ENCODE data around the gene MEMO1.
"Not testable (repeated sequence)": the region's sequence is repeated elsewhere in the genome, so short reads cannot be mapped to it uniquely, and the experiment has no call there.

Gene MEMO1

DNA sequence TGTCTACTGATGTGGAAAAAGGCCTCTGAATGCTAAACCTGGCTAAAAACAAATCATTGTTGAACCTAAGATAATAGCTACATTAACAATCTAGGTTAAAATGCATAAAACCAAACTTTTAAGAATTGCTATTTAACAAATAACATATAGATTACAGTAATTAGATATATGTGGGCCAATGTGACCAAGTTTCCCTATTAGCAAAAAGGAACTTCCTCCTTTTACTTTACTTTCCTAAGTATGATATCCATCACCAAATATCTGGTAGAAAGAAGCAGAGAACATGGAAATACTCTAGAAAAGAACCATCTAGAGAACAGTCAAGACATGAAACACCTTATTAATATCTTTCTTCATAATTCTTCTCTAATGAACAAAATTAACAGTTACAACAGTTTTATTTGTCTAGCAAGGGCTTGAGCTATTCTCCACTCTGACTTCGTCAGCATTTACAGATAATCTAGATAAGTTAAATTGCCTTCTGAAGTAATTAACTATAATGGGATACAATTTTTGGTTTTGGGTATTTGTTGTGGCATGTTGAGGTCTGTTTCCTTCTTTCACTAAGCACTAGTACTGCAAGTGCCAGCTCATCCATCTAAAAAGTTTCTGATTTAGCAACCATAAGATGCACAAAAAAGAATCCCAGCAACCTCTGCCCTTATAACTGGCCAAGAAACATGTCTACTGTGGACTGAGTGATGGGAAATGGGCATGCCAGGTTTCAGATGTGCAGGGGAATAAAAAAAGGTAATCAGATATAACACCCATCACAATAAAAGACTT is 53.3 kb downstream of the MEMO1 start:
- DNase-seq (ENCODE audit: low read depth) = no peak

DNA sequence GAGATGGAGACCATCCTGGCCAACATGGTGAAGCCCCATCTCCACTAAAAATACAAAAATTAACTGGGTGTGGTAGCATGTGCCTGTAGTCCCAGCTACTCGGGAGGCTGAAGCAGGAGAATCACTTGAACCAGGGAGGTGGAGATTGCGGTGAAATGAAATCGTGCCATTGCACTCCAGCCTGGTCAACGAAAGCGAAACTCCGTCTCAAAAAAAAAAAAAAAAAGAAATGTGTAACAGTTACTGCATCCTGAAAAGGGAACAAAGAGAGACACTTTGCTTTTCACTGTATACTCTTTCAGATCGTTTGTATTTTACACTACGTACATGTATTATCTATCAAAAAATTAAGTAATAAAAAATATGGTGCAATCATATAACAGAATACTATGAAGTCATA is 53.9 kb downstream of the MEMO1 start:
- not testable (repeated sequence) for DNase-seq (ENCODE audit: low read depth)

DNA sequence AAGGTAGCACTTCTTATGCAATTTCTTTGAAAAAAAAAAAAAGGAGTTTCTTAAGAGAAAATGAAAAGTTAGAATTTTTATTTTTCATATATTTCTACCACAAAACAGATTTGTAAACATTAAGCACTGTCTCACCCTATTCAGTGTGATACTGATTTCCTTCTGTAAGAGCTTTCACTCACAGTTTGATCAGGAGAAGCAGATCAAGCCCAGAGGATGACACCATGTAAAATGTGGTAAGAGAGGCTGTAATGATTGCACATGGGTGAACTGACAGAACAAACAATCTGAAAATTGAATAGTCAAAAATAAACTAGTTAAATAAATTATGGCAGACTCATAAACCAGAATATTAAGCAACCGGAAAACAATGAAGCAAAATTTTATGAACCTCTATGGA is 54.5 kb downstream of the MEMO1 start:
- DNase-seq (ENCODE audit: low read depth) = no peak

DNA sequence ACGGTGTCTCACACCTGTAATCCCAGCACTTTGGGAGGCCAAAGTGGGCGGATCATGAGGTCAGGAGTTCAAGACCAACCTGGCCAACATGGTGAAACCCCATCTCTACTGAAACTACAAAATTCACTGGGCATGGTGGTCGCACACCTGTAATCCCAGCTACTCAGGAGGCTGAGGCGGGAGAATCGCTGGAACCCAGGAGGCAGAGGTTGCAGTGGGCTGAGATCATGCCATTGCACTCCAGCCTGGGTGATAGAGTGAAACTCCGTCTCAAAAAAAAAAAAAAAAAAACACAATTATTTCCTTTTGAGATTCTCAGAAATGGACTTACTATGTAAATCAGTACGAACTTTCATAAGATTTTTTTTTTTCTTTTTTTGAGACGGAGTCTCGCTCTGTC is 57.7 kb downstream of the MEMO1 start:
- not testable (repeated sequence) for DNase-seq (ENCODE audit: low read depth)

DNA sequence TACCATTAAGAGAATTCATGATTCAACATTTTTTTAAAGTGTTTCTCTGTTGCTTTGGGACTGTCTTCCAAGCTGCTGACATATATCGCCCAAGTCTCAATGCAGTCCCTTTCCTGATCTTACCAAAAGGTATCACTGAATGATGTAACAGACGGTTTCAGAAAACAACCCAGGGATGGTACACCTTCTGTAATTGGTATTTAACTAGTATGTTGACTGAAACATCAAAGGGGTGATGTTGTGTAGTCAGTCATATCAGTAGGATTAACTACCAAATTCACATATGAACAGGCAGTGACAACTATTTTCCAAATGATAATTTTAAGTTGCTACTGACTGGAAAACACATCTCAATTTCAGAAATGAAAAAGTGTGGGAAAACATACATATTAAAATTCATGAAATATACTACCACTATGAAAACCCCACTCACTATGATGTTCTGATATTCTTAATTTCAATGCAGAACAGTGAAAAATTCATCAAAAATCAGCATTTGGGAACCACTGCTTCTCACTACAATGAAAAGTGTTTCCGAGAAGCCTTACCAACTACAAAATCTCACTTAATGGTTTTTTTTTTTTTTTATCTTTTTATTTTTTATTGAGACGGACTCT is 59.8 kb downstream of the MEMO1 start:
- DNase-seq (ENCODE audit: low read depth) = no peak

DNA sequence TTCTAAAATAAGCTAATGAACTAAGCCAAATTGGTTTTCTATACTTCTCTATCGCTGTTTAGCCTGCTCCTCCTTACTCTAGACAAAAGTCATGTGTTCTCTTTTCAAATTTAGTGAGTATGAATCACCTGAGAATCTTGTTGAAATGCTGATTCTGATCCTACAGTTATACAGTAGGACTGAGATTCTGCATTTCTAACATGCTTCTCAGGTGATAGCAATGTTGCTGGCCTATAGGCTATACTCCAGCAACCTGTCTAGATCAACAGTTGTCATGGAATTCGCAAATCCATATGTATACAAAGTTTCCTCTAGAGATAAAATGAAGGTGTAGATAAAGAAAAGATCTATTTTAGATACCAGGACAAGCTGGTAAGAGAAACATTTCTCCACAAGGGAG is 62.9 kb downstream of the MEMO1 start:
- DNase-seq (ENCODE audit: low read depth) = no peak

DNA sequence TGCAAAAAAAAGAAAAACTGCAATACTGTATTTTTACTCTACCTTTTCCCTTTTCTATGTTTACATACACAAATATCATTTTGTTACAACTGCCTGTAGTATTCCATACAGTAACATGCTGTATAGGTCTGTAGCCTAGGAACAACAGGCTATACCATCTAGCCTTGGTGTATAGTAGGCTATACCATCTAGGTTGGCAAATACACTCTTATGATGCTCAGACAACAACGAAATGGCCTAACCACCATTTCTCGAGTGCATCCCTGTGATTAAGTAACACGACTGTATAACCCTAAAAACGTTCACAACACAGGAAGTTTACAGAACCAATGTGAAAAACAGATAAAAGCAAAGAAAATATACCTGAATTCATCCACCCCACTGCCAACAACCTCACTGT is 64.0 kb downstream of the MEMO1 start:
- no peak for DNase-seq (ENCODE audit: low read depth)

DNA sequence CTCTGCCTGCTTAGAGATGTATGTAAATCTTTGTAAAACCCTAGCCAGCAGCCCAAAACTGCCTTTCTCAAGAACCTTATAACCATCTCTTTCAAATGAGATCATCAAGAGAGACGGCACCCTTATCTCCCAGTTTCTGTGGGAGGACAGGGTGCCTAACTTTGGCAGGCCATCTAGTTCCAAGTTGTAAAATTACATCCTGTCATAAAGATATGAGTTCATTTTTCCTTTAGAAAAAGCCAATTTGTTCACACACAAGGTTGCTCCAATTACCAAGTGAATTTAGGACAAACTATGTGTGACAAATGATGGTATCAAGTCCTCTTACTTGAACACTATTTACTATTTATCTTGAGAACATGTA is 65.3 kb downstream of the MEMO1 start:
- no peak for DNase-seq (ENCODE audit: low read depth)

DNA sequence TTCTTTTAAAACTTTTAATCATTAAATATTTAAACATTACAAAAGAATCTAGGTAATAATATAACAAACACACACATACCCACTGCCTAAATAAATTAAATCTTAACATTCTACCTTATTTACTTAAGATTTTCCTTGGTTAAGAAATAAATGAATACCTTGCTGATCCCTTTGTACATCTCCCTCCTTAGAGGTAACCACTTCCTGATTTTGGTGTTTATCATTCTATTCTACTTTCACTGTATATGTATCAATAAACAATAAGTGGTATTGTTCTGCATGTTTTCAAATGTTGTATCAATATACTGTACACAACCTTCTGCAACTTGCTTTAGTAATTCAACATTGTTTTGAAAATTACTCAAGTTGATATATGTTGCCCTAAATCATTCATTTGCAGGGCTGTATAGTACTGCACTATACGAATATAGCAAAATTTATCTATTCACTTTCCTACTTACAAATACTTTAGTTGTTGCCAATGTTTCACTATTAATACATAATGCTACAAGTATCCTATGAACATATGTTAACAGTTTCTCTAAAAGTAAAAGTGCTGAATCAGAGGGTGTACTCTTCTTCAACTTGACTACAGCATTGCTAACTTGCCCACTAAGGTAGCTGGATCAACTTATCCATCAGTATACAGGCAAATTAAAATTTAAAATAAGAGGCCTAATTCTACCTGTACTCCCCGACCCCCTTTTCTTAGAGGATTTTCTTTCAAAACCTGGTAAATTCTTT is 65.8 kb downstream of the MEMO1 start:
- DNase-seq (ENCODE audit: low read depth) = no peak

DNA sequence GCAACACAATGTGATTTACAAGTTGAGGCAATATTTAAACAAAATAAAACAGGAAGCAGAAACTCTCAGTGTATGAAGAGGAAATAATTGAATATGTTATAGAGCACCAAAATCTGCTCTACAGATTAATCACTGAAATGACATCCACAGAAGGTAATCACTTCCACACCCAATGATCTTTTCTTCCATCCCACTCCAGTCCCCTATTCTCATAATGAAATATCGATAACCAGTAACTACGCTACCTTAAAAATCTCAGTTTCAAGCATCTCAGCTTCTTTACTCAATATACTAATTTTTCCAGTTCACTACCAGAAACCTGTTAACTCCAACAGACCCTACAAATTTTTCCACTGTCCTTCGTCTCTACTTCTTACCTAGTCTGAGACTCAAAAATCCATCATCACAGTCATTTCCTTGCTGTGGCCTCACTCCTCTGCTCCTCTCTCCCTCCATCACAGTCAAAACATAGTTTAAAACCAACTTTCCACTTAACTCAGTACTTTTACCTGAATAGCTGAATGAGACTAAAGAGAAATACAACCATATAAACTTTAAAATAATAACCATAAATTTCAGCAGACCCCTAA is 67.1 kb downstream of the MEMO1 start:
- no peak for DNase-seq (ENCODE audit: low read depth)

DNA sequence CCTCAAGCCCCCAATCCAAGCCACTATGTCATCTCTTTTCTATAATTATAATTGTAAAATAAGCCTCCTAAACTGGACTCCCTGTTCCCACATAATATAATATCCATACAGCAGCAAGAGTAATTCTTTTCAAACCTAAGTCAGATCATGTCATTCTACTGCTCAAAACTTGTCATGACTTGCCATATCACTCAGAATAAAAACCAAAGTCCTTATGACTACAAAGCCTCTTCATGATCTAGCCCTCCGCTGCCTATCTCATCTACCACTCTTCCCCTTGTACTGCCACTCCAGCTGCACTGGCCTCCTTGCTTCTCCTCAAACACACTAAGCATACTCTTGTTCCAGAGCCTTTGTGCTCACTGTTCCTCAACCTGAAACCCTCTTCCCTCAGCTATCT is 69.9 kb downstream of the MEMO1 start:
- no peak for DNase-seq (ENCODE audit: low read depth)

DNA sequence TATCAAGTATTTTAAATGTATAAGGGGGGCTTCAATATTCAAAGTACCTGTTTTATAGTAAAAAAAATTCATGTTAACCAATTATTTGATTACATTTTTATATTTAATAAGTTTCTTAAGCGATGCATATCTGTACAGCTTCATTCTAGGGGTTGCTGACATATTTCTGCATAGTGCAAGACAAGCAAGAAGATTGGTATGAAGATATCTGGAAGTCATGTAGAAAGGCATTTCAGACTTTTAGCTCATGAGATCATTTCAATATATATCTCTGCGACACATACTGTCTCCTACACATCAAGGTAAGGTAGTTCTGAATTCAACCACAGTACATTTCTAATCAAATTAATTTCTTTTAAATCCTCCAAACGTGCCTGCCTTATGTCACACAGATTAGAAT is 73.1 kb downstream of the MEMO1 start:
- no peak for DNase-seq (ENCODE audit: low read depth)

DNA sequence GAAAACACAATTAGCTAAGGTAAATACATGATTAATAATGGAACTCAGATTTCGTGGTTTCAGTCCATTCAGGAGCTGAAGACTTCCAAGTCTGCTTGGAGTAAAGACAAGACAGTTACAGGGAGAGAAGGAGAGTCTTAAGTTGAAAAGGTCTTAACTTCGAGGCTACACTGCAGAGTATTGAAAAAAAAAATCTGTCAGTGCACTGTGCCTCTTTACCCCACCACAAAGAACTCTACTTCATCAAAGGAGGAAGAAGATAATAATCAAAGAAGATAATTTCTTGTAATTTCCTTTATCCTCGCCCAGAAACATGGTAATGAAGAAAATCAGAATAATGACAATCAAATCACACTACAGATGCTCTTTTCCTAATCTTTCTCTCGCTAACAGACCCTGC is 75.4 kb downstream of the MEMO1 start:
- no peak for DNase-seq (ENCODE audit: low read depth)

DNA sequence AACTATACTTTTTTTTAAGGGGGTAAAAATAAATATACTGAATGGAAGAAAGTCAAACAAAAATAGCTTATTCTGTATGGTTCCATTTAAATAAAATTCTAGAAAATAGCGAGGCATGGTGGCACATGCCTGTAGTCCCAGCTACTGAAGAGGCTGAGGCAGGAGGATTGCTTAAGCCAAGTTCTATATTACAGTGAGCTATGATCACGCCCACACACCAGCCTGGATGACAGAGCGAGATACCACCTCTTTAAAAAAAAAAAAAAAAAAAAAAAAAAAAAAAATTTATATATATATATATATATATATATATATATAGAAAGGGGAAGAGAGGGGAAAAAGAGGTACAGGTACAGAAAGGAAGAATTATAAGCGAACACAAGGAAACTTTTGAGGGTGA is 77.7 kb downstream of the MEMO1 start:
- no peak for DNase-seq (ENCODE audit: low read depth)

DNA sequence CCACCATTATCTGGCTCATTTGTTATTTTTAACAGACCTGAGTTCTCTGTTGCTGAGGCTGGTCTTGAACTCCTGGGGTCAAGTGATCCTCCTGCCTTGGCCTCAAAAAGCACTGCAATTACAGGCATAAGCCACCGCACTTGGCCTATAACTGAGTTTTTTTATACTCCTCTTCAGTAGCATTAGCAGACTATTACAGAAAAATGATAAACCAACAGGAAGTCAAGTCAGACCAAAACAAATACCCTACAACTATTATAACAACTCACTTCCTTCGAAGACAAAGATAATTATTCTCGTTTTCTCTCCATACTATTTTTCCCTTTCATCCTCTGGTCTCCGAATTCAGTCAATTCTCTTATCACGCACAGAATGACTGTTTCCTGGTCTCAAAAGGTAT is 78.2 kb downstream of the MEMO1 start:
- no peak for DNase-seq (ENCODE audit: low read depth)

DNA sequence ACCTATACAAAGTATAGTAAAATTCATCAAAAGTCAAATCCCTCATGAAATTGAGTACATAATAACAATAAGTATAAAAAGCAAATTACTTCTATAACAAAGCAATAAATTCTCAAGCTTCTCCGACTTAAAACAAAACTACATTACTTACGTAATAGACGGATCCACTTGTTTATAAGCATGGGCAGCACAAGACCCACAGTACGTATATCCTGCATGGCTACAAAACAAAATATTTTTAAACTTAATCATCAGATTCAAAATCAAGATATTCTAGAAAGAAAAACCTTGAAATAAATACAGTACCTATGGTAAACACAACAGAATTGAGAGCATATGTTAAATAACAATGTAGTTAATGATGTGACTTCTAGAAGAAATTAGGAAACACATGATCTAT is 78.9 kb downstream of the MEMO1 start:
- DNase-seq (ENCODE audit: low read depth) = no peak

DNA sequence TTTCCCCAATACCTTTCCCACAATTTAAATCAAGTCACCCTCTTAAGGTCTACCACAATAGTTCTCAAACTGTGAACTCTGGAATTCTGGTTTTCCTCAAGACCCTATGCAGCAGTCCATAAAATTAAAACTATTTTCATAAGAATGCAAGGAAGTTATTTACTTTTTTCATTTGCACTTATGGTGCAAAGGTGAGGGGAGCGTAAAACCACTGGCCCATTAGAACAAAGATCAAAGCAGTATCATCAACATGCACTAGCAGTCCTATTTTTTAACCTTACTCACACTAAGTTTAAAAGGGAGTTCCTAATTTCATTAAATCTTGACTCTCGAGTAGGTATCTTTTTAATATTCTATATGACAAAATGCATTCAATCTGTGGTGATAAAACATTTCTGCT is 85.3 kb downstream of the MEMO1 start:
- DNase-seq (ENCODE audit: low read depth) = no peak

DNA sequence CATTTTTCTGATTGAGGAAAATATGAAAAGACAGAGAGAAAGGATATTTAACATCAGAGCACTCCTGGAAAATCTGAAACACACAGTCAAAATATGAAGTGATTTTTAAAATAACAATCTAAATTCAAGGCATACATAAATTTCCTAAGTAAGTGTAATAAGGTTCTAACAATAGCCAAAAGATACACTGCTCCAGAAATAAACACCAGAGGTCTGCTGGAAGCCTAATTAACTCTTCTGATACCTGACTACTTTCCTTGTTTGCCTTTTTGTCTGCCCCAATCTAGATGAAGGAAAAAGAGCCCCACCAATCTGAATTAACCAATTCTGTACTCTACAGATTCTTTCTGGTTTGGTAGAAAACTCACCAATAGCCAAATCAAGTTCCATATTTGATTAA is 87.1 kb downstream of the MEMO1 start:
- DNase-seq (ENCODE audit: low read depth) = no peak

DNA sequence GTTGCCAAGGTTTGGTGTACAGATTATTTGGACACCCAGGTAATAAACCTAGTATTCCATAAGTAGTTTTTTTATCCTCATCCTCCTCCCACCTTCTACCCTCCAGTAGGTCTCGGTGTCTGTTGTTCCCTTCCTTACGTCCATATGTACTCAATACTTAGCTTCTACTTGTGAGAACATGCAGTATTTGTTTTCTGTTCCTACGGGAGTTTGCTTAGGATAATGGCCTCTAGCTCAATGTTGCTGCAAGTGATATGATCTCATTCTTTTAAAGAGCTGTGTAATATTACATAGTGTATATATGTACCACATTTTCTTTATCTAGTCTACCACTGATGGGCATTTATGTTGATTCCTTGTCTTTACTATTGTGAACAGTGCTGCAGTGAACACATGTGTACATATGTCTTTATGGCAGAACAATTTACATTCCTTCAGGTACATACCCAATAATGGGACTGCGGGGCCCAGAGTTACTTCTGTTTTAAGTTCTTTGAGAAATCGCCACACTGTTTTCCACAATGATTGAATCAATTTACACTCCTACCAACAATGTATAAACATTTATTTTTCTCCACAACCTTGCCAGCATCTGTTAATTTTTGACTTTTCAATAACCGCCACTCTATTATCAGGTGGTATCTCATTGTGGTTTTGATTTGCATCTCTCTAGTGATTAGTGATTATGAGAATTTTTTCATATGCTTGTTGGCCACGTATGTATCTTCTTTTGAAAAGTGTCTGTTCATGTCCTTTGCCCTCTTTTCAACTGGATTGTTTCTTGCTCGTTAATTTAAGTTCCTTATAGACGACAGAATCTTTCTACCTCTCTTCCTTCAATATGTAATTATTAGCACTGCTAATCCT is 88.0 kb downstream of the MEMO1 start:
- DNase-seq (ENCODE audit: low read depth) = no peak

DNA sequence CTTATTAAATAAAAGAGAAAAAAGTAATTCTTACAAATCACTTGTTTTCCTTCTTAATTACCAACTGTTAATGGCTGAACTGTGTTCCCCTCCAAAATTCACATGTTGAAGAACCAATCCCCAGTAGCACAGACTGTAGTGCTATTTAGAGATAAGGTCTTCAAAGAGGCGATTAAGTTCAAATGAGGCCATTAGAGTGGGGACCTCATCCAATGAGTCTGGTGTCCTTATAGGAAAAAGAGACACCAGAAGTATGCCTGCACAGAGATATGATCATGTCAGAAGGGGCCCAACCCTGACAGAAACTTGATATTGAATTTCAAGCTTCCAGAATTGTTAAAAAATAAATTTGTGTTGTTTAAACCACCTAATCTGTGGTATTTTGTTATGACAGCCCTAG is 89.8 kb downstream of the MEMO1 start:
- DNase-seq (ENCODE audit: low read depth) = no peak

DNA sequence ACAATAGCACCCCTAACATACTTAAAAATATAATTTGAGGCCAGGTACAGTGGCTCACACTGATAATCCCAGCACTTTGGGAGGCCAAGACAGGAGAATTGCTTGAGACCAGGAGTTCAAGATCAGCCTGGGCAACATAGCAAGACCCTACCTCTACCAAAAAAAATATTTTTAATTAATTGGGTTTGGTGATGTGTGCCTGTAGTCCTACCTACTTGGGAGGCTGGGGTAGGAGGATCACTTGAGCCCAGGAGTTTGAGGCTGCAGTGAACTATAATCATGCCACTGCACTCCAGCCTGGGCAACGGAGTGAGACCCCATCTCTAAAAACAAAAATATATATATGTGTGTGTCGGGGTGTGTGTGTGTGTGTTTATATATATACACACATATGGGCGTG is 91.3 kb downstream of the MEMO1 start:
- DNase-seq (ENCODE audit: low read depth) = no peak

DNA sequence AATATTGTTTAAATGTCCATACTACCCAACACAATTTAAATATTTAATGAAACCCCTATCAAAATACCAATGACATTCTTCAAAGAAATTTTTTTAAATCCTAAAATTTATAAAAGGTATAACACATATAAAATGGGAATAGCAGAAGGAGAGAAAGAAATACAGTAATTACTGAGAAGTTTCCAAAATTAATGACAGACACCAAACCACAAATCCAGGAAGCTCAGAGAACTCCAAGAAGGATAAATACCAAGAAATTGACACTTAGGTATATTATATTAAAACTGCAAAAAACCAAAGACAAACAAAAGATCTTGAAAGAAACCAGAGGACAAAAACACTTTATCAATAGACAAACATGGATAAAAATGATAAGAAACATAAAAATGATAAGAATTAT is 101.1 kb downstream of the MEMO1 start:
- no peak for DNase-seq (ENCODE audit: low read depth)
